Measurements from ENCODE around the gene CATSPERZ.

Gene CATSPERZ

GRCh38 chr11:64352099-64352994, 52.2 kb downstream of the CATSPERZ start:
- H3K27ac ChIP-seq (ENCODE audit: low read depth, low read length), result no peak overlapping the region
- H3K4me3 ChIP-seq (ENCODE audit: low read length), result no peak overlapping the region
- 91% methylated on average over 33 of the region's 33 CpGs for WGBS
- H3K9ac ChIP-seq (ENCODE audit: low read depth, low read length), result no peak overlapping the region
- H3K27me3 ChIP-seq (ENCODE audit: insufficient read depth, low read length), result no peaks in the 10 kb centered on the region
- no peaks in the 10 kb centered on the region for H3K36me3 ChIP-seq (ENCODE audit: insufficient read depth, low read length)
- peaks cover 10% of the 10 kb centered on the region for H3K4me1 ChIP-seq (ENCODE audit: insufficient read depth, low read length)
- no peaks in the 10 kb centered on the region for H3K9me3 ChIP-seq (ENCODE audit: insufficient read depth, low read depth, low read length)

GRCh38 chr11:64352995-64353714, 53.0 kb downstream of the CATSPERZ start:
- H3K36me3 ChIP-seq (ENCODE audit: insufficient read depth, low read length), result no peaks in the 10 kb centered on the region
- no peak overlapping the region for H3K9ac ChIP-seq (ENCODE audit: low read depth, low read length)
- H3K27me3 ChIP-seq (ENCODE audit: insufficient read depth, low read length), result no peaks in the 10 kb centered on the region
- H3K27ac ChIP-seq (ENCODE audit: low read depth, low read length), result no peak overlapping the region
- no peak overlapping the region for H3K4me3 ChIP-seq (ENCODE audit: low read length)
- H3K4me1 ChIP-seq (ENCODE audit: insufficient read depth, low read length), result peaks cover 16% of the 10 kb centered on the region
- no peaks in the 10 kb centered on the region for H3K9me3 ChIP-seq (ENCODE audit: insufficient read depth, low read depth, low read length)
- 91% methylated on average over 34 of the region's 34 CpGs for WGBS

- Histone ChIP-seq H3K27me3 (ENCODE audit: insufficient read depth, low read length) (no peaks in the 10 kb centered on the region), H3K4me1 (ENCODE audit: insufficient read depth, low read length) (peaks cover 21% of the 10 kb centered on the region), H3K4me3 (ENCODE audit: low read length) (no peak overlapping the region), H3K9me3 (ENCODE audit: insufficient read depth, low read depth, low read length) (no peaks in the 10 kb centered on the region), H3K9ac (ENCODE audit: low read depth, low read length) (no peak overlapping the region), H3K27ac (ENCODE audit: low read depth, low read length) (no peak overlapping the region), H3K36me3 (ENCODE audit: insufficient read depth, low read length) (no peaks in the 10 kb centered on the region)
- 88% methylated on average over 20 of the region's 20 CpGs for WGBS
These were observed 53.8 kb downstream of the CATSPERZ start for GRCh38 chr11:64353715-64354506.

Data from HUES64 (cell line).